Superior temporal gyrus (tissue), 1 donor: ENCODE data around the gene AAMP.

Experiments
- DNase-seq: peaks from one replicate; pipeline ENCODE4 v3.0.0-alpha.2; 2016; ENCODE audit errors: extremely low spot score

AAMP gene

GRCh38 chr2:218293715-218294429 lies 23.9 kb upstream of the AAMP start:
- no peak for DNase-seq

GRCh38 chr2:218292048-218293014 lies 22.4 kb upstream of the AAMP start, which contains the start of gene TMBIM1:
Gene TMBIM1 (minus strand): TSS chr2:218292503. CDS start chr2:218282141, 10,362 bp downstream.
- DNase-seq, result peak; percentile 73

GRCh38 chr2:218291318-218292047 lies 21.5 kb upstream of the AAMP start:
- DNase-seq, result peak; percentile 25

- peak; percentile 14 for DNase-seq
Measured at GRCh38 chr2:218290316-218291261, 20.7 kb upstream of the AAMP start.

- DNase-seq, result peak; percentile 18
Measured at GRCh38 chr2:218289639-218290315, 19.8 kb upstream of the AAMP start.

GRCh38 chr2:218286570-218287459 lies 16.9 kb upstream of the AAMP start:
- DNase-seq, result peak; percentile 93

- peak; percentile 46 for DNase-seq
Measured at GRCh38 chr2:218285604-218286003, 15.7 kb upstream of the AAMP start.

- no peak for DNase-seq
Measured at GRCh38 chr2:218284106-218284811, 14.3 kb upstream of the AAMP start.

GRCh38 chr2:218282173-218282991 lies 12.4 kb upstream of the AAMP start:
- DNase-seq, result peak; percentile 54

GRCh38 chr2:218281449-218281848 lies 11.5 kb upstream of the AAMP start:
- DNase-seq, result no peak

- DNase-seq, result no peak
Measured at GRCh38 chr2:218280260-218280870, 10.4 kb upstream of the AAMP start.

GRCh38 chr2:218278531-218279360 lies 8.8 kb upstream of the AAMP start:
- no peak for DNase-seq

GRCh38 chr2:218277921-218278320 lies 8.0 kb upstream of the AAMP start:
- DNase-seq, result no peak

- no peak for DNase-seq
Measured at GRCh38 chr2:218276986-218277755, 7.2 kb upstream of the AAMP start.

GRCh38 chr2:218275371-218276072 lies 5.6 kb upstream of the AAMP start:
- no peak for DNase-seq
